NCI-H187 treated with DMSO at 0.1 percent for 48 hours (cell line): Measurements from ENCODE around the gene ARAP1.

ENCODE experiments used
- DNase-seq: peaks from one replicate; lab custom pipeline; 2025; lab: John Stamatoyannopoulos, UW

The ARAP1 gene

DNA sequence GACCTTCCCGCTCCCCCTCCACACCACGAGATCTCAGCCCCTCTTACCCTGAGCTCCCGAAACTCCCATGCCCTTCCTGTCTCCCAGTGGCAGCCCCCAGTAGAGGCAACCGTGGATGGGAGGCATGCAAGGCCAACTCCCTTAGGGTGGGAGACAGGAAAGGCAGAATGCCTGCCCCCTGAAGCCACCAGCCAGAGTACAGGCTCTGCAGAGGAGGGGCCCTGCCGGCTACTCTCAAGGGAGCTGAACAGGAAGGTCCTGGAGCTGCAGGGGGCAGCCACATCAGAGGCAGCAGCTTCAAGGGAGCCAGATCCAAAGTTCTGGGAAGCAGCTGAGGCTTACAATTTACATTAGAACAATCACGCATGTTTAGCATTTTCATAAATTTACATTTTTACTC, 116.3 kb downstream of the ARAP1 start:
- DNase-seq, result no peak

DNA sequence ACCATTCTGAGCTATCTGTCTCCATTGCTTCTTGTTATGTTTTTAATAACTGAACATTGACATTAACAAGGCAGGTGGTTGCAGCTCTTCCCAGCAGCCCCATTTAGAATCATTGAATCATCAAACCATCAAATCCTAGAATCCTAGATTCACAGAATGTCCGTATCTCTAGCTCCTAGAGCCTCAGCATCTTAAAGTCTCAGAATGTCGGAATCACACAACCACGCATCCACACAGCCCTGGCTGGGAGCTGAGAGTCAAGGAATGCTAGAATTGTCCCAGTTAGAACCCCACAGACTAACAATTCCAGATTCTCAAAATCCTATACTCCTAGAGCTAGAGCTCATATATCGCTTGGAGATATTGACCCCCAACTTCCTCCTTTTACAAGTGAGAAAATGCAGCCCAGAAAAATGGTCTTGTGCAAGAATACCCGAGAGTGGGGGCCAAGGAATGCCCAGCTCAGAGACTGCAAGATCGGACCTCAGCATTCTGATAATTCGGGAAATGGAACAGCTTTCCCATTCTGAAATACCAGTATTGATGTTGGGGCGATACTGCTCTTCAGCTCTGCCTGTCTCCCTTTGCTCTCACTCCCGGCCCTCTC, 116.8 kb downstream of the ARAP1 start:
- no peak for DNase-seq
